ENCODE data around the gene METTL18.

GRCh38 chr1:169753549-169753948 is 41.2 kb downstream of the METTL18 start:
- TF ChIP-seq ISL1 (CRISPR knock-in tag; IDR thresholded peaks at IDR 0.05) (no peak), TSHZ2 (CRISPR knock-in tag; IDR thresholded peaks at IDR 0.05) (no peak), SNAI2 (CRISPR knock-in tag; IDR thresholded peaks at IDR 0.05) (no peak), PATZ1 (CRISPR knock-in tag; IDR thresholded peaks at IDR 0.05; ENCODE audit: borderline replicate concordance) (no peak), ZNF70 (CRISPR knock-in tag; IDR thresholded peaks at IDR 0.05) (no peak), ZFP30 (CRISPR knock-in tag; IDR thresholded peaks at IDR 0.05) (no peak)

Data from SK-N-SH treated with all-trans-retinoic acid at 6 μM for 48 hours (cell line).